Body of pancreas (tissue), 4 donors: ENCODE data around the gene EMP2. TPM values are rescaled to one million over a fixed set of nuclear protein-coding genes. Genes with fewer than 3 reads are reported as not detected.
"Not testable (repeated sequence)": the region's sequence is repeated elsewhere in the genome, so short reads cannot be mapped to it uniquely, and the experiment has no call there.

Experiments
- ATAC-seq: fragments of 150-250 bp; one replicate; pipeline ENCODE4 v1.9.1; 2016
- DNase-seq, 4 donors: peaks; one replicate each; pipeline ENCODE4 v3.0.0-alpha.2; 2019
- H3K27ac ChIP-seq, 4 donors: fragments of 200-600 bp; sonication (generic); 1 replicate in 3 of 4; 2 replicates in 1 of 4; pipeline versions ENCODE4 v1.5.1 to v1.6.1; 2016 to 2019; ENCODE audit warnings: mild to moderate bottlenecking in 1 of 4, mixed read lengths in 1 of 4, moderate library complexity in 1 of 4
- H3K27me3 ChIP-seq, 2 donors: fragments of 200-600 bp; sonication (generic); one replicate each; pipeline ENCODE4 v1.6.0; 2016; ENCODE audit warnings: mild to moderate bottlenecking in 1 of 2
- H3K36me3 ChIP-seq, 2 donors: fragments of 200-600 bp; sonication (generic); replicated peaks in 1 of 2; 2 replicates each; pipeline ENCODE4 v1.5.1; 2016; ENCODE audit warnings: low read depth in 2 of 2; ENCODE audit not compliant: insufficient read depth in 1 of 2
- H3K4me1 ChIP-seq: fragments of 200-600 bp; sonication (generic); one replicate; pipeline ENCODE4 v1.6.0; 2016
- H3K4me3 ChIP-seq, 2 donors: fragments of 200-600 bp; sonication (generic); 1 replicate in 1 of 2; 2 replicates in 1 of 2; pipeline ENCODE4 v1.5.1; 2016 to 2019
- H3K9me3 ChIP-seq, 3 donors: fragments of 200-600 bp; sonication (generic); 1 replicate in 2 of 3; 2 replicates in 1 of 3; pipeline ENCODE4 v1.5.1; 2016
- CTCF ChIP-seq, 7 experiments: fragments of 450-650 bp in 4 of 7; fragments of 200-600 bp in 3 of 7; sonication (generic) in 3 of 7; IDR thresholded peaks; one replicate each; pipeline ENCODE4 v1.5.1; 2016 to 2019; ENCODE audit warnings: antibody characterized with exemption in 7 of 7
- POLR2A ChIP-seq, 3 donors: fragments of 450-650 bp; IDR thresholded peaks; one replicate each; pipeline ENCODE4 v1.6.1; 2016; ENCODE audit warnings: antibody characterized with exemption in 3 of 3, mild to moderate bottlenecking in 2 of 3
- WGBS, 2 donors: methylation state at CpG; one replicate each; pipeline ENCODE4 v1.1.5; 2017; 5-methylcytosine and 5-hydroxymethylcytosine counted together
- intact Hi-C: fragments of 100-400 bp; cut with DNase I; formaldehyde crosslinking; loops from one replicate; pipeline ENCODE4 v1.15.1; 2023
- total RNA-seq, 2 donors: library from RNA; depleted of rRNA; stranded (reverse); fragments of >200 nt; gene quantifications; one replicate each; pipeline ENCODE4 v1.1.0, GENCODE V29; 2016

EMP2 gene
- total RNA-seq, 2 donors from 2014 or later: 8.6 to 17.9 TPM

- Histone ChIP-seq H3K9me3 (no peaks in the 10 kb centered on the region), H3K27ac (no peak overlapping the region), H3K36me3 (no peaks in the 10 kb centered on the region), H3K4me1 (no peaks in the 10 kb centered on the region), H3K4me3 (no peak overlapping the region), H3K27me3 (no peaks in the 10 kb centered on the region)
- no peak for DNase-seq
- intact Hi-C loops: no loop called here
- WGBS, 2 donors: 86 to 89% methylated on average over 4 to 5 of the region's 5 CpGs
- no peak for ATAC-seq
- TF ChIP-seq POLR2A (IDR thresholded peaks at IDR 0.05): no peak
- TF ChIP-seq CTCF (IDR thresholded peaks at IDR 0.05): no peak
Measured at GRCh38 chr16:10536814-10537389, 43.5 kb downstream of the EMP2 start.

- WGBS, 2 donors: 94 to 96% methylated on average over 6 of the region's 6 CpGs
- H3K36me3 ChIP-seq, H3K9me3 ChIP-seq, H3K4me1 ChIP-seq, ATAC-seq, intact Hi-C loops, DNase-seq, H3K4me3 ChIP-seq, H3K27me3 ChIP-seq, H3K27ac ChIP-seq: not testable (repeated sequence)
Measured at GRCh38 chr16:10536328-10536727, 44.1 kb downstream of the EMP2 start.

- Histone ChIP-seq H3K9me3 (no peaks in the 10 kb centered on the region), H3K27me3 (no peaks in the 10 kb centered on the region), H3K4me1 (no peaks in the 10 kb centered on the region), H3K27ac (no peak overlapping the region), H3K4me3 (no peak overlapping the region), H3K36me3 (no peaks in the 10 kb centered on the region)
- no peak for ATAC-seq
- WGBS, 2 donors: 92 to 94% methylated on average over 8 to 10 of the region's 10 CpGs
- intact Hi-C loops: no loop called here
- DNase-seq: no peak
- no peak for TF ChIP-seq CTCF (IDR thresholded peaks at IDR 0.05)
- no peak for TF ChIP-seq POLR2A (IDR thresholded peaks at IDR 0.05)
Measured at GRCh38 chr16:10535461-10535860, 44.9 kb downstream of the EMP2 start.

- Histone ChIP-seq H3K4me3 (no peak overlapping the region), H3K27me3 (no peaks in the 10 kb centered on the region), H3K4me1 (no peaks in the 10 kb centered on the region), H3K9me3 (no peaks in the 10 kb centered on the region), H3K27ac (no peak overlapping the region), H3K36me3 (no peaks in the 10 kb centered on the region)
- WGBS, 2 donors: 85 to 97% methylated on average over 3 to 5 of the region's 5 CpGs
- TF ChIP-seq POLR2A (IDR thresholded peaks at IDR 0.05): no peak
- no peak for TF ChIP-seq CTCF (IDR thresholded peaks at IDR 0.05)
- DNase-seq (no peak), ATAC-seq (no peak)
- intact Hi-C loops: no loop called here
Measured at GRCh38 chr16:10534748-10535147, 45.6 kb downstream of the EMP2 start.

- H3K36me3 ChIP-seq, intact Hi-C loops, H3K4me3 ChIP-seq, ATAC-seq, H3K27ac ChIP-seq, DNase-seq, H3K4me1 ChIP-seq, H3K27me3 ChIP-seq, H3K9me3 ChIP-seq: not testable (repeated sequence)
- WGBS, 2 donors: 69 to 80% methylated on average over 4 of the region's 4 CpGs
Measured at GRCh38 chr16:10533612-10534011, 46.8 kb downstream of the EMP2 start.

GRCh38 chr16:10531582-10531981, 48.8 kb downstream of the EMP2 start:
- DNase-seq (no peak), ATAC-seq (no peak)
- H3K36me3 ChIP-seq: no peaks in the 10 kb centered on the region

More at GRCh38 chr16:10531582-10531981, 48.8 kb downstream of the EMP2 start:
- H3K4me1 ChIP-seq: no peaks in the 10 kb centered on the region
- intact Hi-C loops: no loop called here
- H3K27ac ChIP-seq: no peak overlapping the region
- no peaks in the 10 kb centered on the region for H3K9me3 ChIP-seq
- H3K4me3 ChIP-seq: no peak overlapping the region
- H3K27me3 ChIP-seq: no peaks in the 10 kb centered on the region
- TF ChIP-seq CTCF (IDR thresholded peaks at IDR 0.05): no peak
- TF ChIP-seq POLR2A (IDR thresholded peaks at IDR 0.05): no peak
